Upper lobe of right lung (tissue), 1 donor: ENCODE measurements around the gene CD40LG. TPM values are rescaled to one million over a fixed set of nuclear protein-coding genes. Genes with fewer than 3 reads are reported as not detected.

ENCODE experiments used
- ATAC-seq: fragments of 200-7000 bp; cut with Tn5 transposase; one replicate; pipeline ENCODE4 v1.9.1; 2020; ENCODE audit warnings: mild to moderate bottlenecking, moderate library complexity
- DNase-seq: peaks from one replicate; pipeline ENCODE4 v3.0.0-alpha.2; 2020
- H3K27ac ChIP-seq: fragments of 200-600 bp; one replicate; pipeline ENCODE4 v1.8.0; 2022
- H3K27me3 ChIP-seq: fragments of 200-600 bp; one replicate; pipeline ENCODE4 v1.8.0; 2022; ENCODE audit warnings: mild to moderate bottlenecking
- H3K36me3 ChIP-seq: fragments of 200-600 bp; one replicate; pipeline ENCODE4 v1.8.0; 2022
- H3K4me1 ChIP-seq: fragments of 200-600 bp; one replicate; pipeline ENCODE4 v1.8.0; 2022
- H3K4me3 ChIP-seq: fragments of 200-600 bp; one replicate; pipeline ENCODE4 v1.8.0; 2022; ENCODE audit warnings: mild to moderate bottlenecking
- H3K9me3 ChIP-seq: fragments of 200-600 bp; one replicate; pipeline ENCODE4 v1.8.0; 2022
- CTCF ChIP-seq: fragments of 200-600 bp; IDR thresholded peaks from one replicate; pipeline ENCODE4 v1.8.0; 2022; ENCODE audit warnings: antibody characterized with exemption
- intact Hi-C: fragments of 100-400 bp; cut with DNase I; formaldehyde crosslinking; loops from one replicate; pipeline ENCODE4 v1.11.0; 2022
- total RNA-seq: library from RNA; stranded (reverse); fragmentation: NEBNext Ultra II Directional; extraction: Animal tissue kit (Norgen Biotek cat#: 25700); gene quantifications from one replicate; pipeline ENCODE4 v1.2.1, GENCODE V29; 2021
- donor health status: DM: no; HTN: yes; CAD: no; lungs with severe emphysema.

CD40LG gene
- total RNA-seq, 1 donor from 2014 or later, result 1.6 TPM

- Histone ChIP-seq H3K9me3 (no peaks in the 10 kb centered on the region), H3K27me3 (no peaks in the 10 kb centered on the region), H3K36me3 (no peaks in the 10 kb centered on the region), H3K27ac (no peak overlapping the region), H3K4me1 (no peaks in the 10 kb centered on the region), H3K4me3 (no peak overlapping the region)
- TF ChIP-seq CTCF, result no peak
- DNase-seq (no peak), ATAC-seq (no peak)
- intact Hi-C loops, result no loop called here
Observed at GRCh38 chrX:136650811-136651210, 2.9 kb downstream of the CD40LG start.

- no peak for TF ChIP-seq CTCF
- DNase-seq, result no peak
- H3K9me3 ChIP-seq, result no peaks in the 10 kb centered on the region
- H3K36me3 ChIP-seq, result no peaks in the 10 kb centered on the region
- no peak for ATAC-seq
- H3K27ac ChIP-seq, result no peak overlapping the region
- intact Hi-C loops, result no loop called here
- no peaks in the 10 kb centered on the region for H3K27me3 ChIP-seq
- H3K4me3 ChIP-seq, result no peak overlapping the region
- H3K4me1 ChIP-seq, result no peaks in the 10 kb centered on the region
Observed at GRCh38 chrX:136652822-136653723, 5.1 kb downstream of the CD40LG start.

DNA sequence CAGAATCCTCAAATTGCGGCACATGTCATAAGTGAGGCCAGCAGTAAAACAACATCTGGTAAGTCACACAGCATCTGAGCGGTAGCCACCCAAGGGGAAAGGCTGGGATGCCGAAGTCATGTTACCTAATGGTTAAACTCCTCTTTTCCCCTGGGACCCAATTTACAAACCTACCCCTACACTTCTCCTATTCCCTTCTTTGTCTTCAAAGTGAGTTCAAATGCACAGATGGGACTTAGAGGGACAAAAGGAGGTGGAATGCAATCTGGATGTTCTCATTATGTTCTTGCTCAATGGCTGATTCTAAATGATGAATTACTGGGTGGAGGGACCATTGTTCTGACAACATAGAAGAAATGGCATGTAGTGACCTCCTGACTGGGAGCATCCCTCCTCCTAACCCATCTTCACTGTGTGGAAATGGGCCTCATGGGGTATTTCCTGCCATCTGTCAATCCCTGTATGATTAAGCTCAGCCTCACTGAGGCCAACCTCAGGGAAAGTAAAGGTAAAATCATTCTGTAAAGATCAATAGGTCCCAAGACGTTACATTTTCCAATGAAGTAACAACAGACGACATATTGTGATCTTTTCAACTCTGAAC lies 8.5 kb downstream of the CD40LG start:
- Histone ChIP-seq H3K27ac (no peak overlapping the region), H3K4me3 (no peak overlapping the region), H3K36me3 (no peaks in the 10 kb centered on the region), H3K9me3 (no peaks in the 10 kb centered on the region), H3K27me3 (no peaks in the 10 kb centered on the region), H3K4me1 (no peaks in the 10 kb centered on the region)
- intact Hi-C loops, result no loop called here
- no peak for DNase-seq
- no peak for TF ChIP-seq CTCF
- ATAC-seq, result no peak

- ATAC-seq (no peak), DNase-seq (no peak)
- no peaks in the 10 kb centered on the region for H3K36me3 ChIP-seq
- H3K9me3 ChIP-seq, result no peaks in the 10 kb centered on the region
- H3K4me3 ChIP-seq, result no peak overlapping the region
- no peaks in the 10 kb centered on the region for H3K27me3 ChIP-seq
- no peaks in the 10 kb centered on the region for H3K4me1 ChIP-seq
- no peak overlapping the region for H3K27ac ChIP-seq
- intact Hi-C loops, result no loop called here
- TF ChIP-seq CTCF, result no peak
Observed at GRCh38 chrX:136658151-136658550, 10.2 kb downstream of the CD40LG start.

DNA sequence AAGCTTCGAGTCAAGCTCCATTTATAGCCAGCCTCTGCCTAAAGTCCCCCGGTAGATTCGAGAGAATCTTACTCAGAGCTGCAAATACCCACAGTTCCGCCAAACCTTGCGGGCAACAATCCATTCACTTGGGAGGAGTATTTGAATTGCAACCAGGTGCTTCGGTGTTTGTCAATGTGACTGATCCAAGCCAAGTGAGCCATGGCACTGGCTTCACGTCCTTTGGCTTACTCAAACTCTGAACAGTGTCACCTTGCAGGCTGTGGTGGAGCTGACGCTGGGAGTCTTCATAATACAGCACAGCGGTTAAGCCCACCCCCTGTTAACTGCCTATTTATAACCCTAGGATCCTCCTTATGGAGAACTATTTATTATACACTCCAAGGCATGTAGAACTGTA lies 11.2 kb downstream of the CD40LG start:
- intact Hi-C loops, result no loop called here

More for the DNA sequence above, 11.2 kb downstream of the CD40LG start:
- no peak for DNase-seq
- Histone ChIP-seq H3K4me3 (no peak overlapping the region), H3K4me1 (no peaks in the 10 kb centered on the region), H3K9me3 (no peaks in the 10 kb centered on the region), H3K27me3 (no peaks in the 10 kb centered on the region), H3K36me3 (no peaks in the 10 kb centered on the region), H3K27ac (no peak overlapping the region)
- no peak for TF ChIP-seq CTCF
- no peak for ATAC-seq
